ENCODE measurements around the gene ABHD16A.

GRCh38 chr6:31727717-31728671 is 24.9 kb upstream of the ABHD16A start:
- no peak for TF ChIP-seq CTCF (IDR thresholded peaks at IDR 0.05 in 8 of 11, conservative IDR thresholded peaks at IDR 0.05 in 3 of 11)
- TF ChIP-seq POLR2A (IDR thresholded peaks at IDR 0.05): no peak
